Esophagus squamous epithelium (tissue), 5 donors: ENCODE results near the gene CCDC197. TPM values are rescaled to one million over a fixed set of nuclear protein-coding genes. Genes with fewer than 3 reads are reported as not detected.

Source experiments
- DNase-seq: peaks from one replicate; lab custom pipeline; 2025; lab: John Stamatoyannopoulos, UW
- H3K27ac ChIP-seq, 4 donors: fragments of 200-600 bp; sonication (generic); one replicate each; pipeline ENCODE4 v1.5.1; 2016 to 2019; ENCODE audit warnings: mild to moderate bottlenecking in 1 of 4
- H3K27me3 ChIP-seq, 4 donors: fragments of 200-600 bp; sonication (generic); 1 replicate in 3 of 4; 2 replicates in 1 of 4; pipeline versions ENCODE4 v1.5.1 to v1.6.0; 2017 to 2021; ENCODE audit warnings: antibody characterized with exemption in 1 of 4
- H3K36me3 ChIP-seq, 3 donors: fragments of 200-600 bp; sonication (generic); one replicate each; pipeline ENCODE4 v1.5.1; 2016 to 2019
- H3K4me1 ChIP-seq, 3 donors: fragments of 200-600 bp; sonication (generic); one replicate each; pipeline ENCODE4 v1.5.1; 2017 to 2019
- H3K4me3 ChIP-seq, 4 donors: fragments of 200-600 bp; sonication (generic); 1 replicate in 3 of 4; 2 replicates in 1 of 4; pipeline ENCODE4 v1.5.1; 2016 to 2019; ENCODE audit warnings: mild to moderate bottlenecking in 2 of 4, moderate library complexity in 1 of 4
- H3K9me3 ChIP-seq, 3 donors: fragments of 200-600 bp; sonication (generic); one replicate each; pipeline ENCODE4 v1.5.1; 2016 to 2019
- CTCF ChIP-seq, 6 experiments: fragments of 450-650 bp in 4 of 6; fragments of 200-600 bp in 2 of 6; sonication (generic) in 2 of 6; IDR thresholded peaks; one replicate each; pipeline ENCODE4 v1.5.1; 2016 to 2019; ENCODE audit warnings: antibody characterized with exemption in 6 of 6, mild to moderate bottlenecking in 4 of 6, moderate library complexity in 4 of 6
- POLR2A ChIP-seq, 4 donors: fragments of 450-650 bp; IDR thresholded peaks; one replicate each; pipeline ENCODE4 v1.6.1; 2017; ENCODE audit warnings: antibody characterized with exemption in 4 of 4, mild to moderate bottlenecking in 4 of 4, moderate library complexity in 3 of 4
- WGBS, 2 donors: methylation state at CpG; one replicate each; pipeline ENCODE4 v1.1.5; 2018; 5-methylcytosine and 5-hydroxymethylcytosine counted together
- intact Hi-C: fragments of 100-400 bp; cut with DNase I; formaldehyde crosslinking; loops from one replicate; pipeline ENCODE4 v1.15.0; 2022
- total RNA-seq, 4 donors: library from RNA; depleted of rRNA; stranded (reverse); fragments of >200 nt; gene quantifications; one replicate each; pipeline ENCODE4 v1.1.0, GENCODE V29; 2016
- donor health status: DM: yes; HTN: yes; CAD: no.

The CCDC197 gene
- total RNA-seq, 4 donors from 2014 or later: not detected

- Histone ChIP-seq H3K27me3 (no peaks in the 10 kb centered on the region), H3K4me3 (no peak overlapping the region), H3K27ac (peak overlapping the region in 3 of 4 donors; percentile 39 to 85 (median 84)), H3K9me3 (no peaks in the 10 kb centered on the region), H3K4me1 (peaks cover 0 to 74% (median 33%) of the 10 kb centered on the region in 3 donors), H3K36me3 (no peaks in the 10 kb centered on the region)
- no peak for TF ChIP-seq CTCF (IDR thresholded peaks at IDR 0.05)
- TF ChIP-seq POLR2A (IDR thresholded peaks at IDR 0.05): no peak
- DNase-seq: no peak
- intact Hi-C loops: no loop called here
- 59 to 81% methylated on average over 11 of the region's 12 CpGs for WGBS, 2 donors
Observed at GRCh38 chr14:93969082-93969828, 27.8 kb upstream of the CCDC197 start.

GRCh38 chr14:93970585-93970964, 26.5 kb upstream of the CCDC197 start:
- Histone ChIP-seq H3K4me3 (peak overlapping the region in 3 of 4 donors; percentile 30 to 59 (median 37)), H3K4me1 (peaks cover 0 to 72% (median 31%) of the 10 kb centered on the region in 3 donors), H3K9me3 (no peaks in the 10 kb centered on the region), H3K27me3 (no peaks in the 10 kb centered on the region), H3K36me3 (no peaks in the 10 kb centered on the region), H3K27ac (peak overlapping the region; percentile 39 to 85 (median 62))
- WGBS, 2 donors: 26 to 30% methylated on average over 7 to 9 of the region's 9 CpGs
- intact Hi-C loops: no loop called here
- DNase-seq: no peak
- TF ChIP-seq POLR2A (IDR thresholded peaks at IDR 0.05) (no peak), CTCF (IDR thresholded peaks at IDR 0.05) (peak; percentile 24 to 65 (median 46))

GRCh38 chr14:93970965-93971634, 26.0 kb upstream of the CCDC197 start:
- TF ChIP-seq POLR2A (IDR thresholded peaks at IDR 0.05): no peak
- peak in 1 of 6 experiments; percentile 2 for TF ChIP-seq CTCF (IDR thresholded peaks at IDR 0.05)
- intact Hi-C loops: no loop called here
- WGBS, 2 donors: 8 to 22% methylated on average over 10 to 13 of the region's 15 CpGs
- peak overlapping the region in 3 of 4 donors; percentile 30 to 59 (median 37) for H3K4me3 ChIP-seq
- H3K4me1 ChIP-seq: peaks cover 0 to 70% (median 26%) of the 10 kb centered on the region in 3 donors
- no peak for DNase-seq
- peak overlapping the region; percentile 39 to 85 (median 62) for H3K27ac ChIP-seq
- H3K36me3 ChIP-seq: no peaks in the 10 kb centered on the region
- no peaks in the 10 kb centered on the region for H3K27me3 ChIP-seq
- no peaks in the 10 kb centered on the region for H3K9me3 ChIP-seq

GRCh38 chr14:93971635-93972027, 25.5 kb upstream of the CCDC197 start:
- Histone ChIP-seq H3K36me3 (no peaks in the 10 kb centered on the region), H3K9me3 (no peaks in the 10 kb centered on the region), H3K27me3 (peaks cover 0 to 4% (median 0%) of the 10 kb centered on the region in 4 donors), H3K27ac (peak overlapping the region; percentile 39 to 85 (median 62)), H3K4me3 (peak overlapping the region in 1 of 4 donors; percentile 59), H3K4me1 (peaks cover 0 to 74% (median 24%) of the 10 kb centered on the region in 3 donors)
- WGBS, 2 donors: 71 to 86% methylated on average over 3 of the region's 3 CpGs
- intact Hi-C loops: no loop called here
- no peak for DNase-seq
- TF ChIP-seq POLR2A (IDR thresholded peaks at IDR 0.05): no peak

GRCh38 chr14:93972618-93973205, 24.4 kb upstream of the CCDC197 start:
- peaks cover 0 to 76% (median 24%) of the 10 kb centered on the region in 3 donors for H3K4me1 ChIP-seq
- H3K27me3 ChIP-seq: peaks cover 0 to 9% (median 0%) of the 10 kb centered on the region in 4 donors
- no peak for DNase-seq
- no peak for TF ChIP-seq CTCF (IDR thresholded peaks at IDR 0.05)
- TF ChIP-seq POLR2A (IDR thresholded peaks at IDR 0.05): no peak
- no peaks in the 10 kb centered on the region for H3K36me3 ChIP-seq
- intact Hi-C loops: no loop called here
- no peaks in the 10 kb centered on the region for H3K9me3 ChIP-seq
- H3K4me3 ChIP-seq: peak overlapping the region in 1 of 4 donors; percentile 6
- H3K27ac ChIP-seq: peak overlapping the region; percentile 27 to 85 (median 69)
- 60 to 67% methylated on average over 1 to 4 of the region's 6 CpGs for WGBS, 2 donors
